SU-DHL-6 (cell line): ENCODE data around the gene R3HDM2.

ENCODE experiments used
- H2AFZ ChIP-seq: fragments of 200-600 bp; sonication (generic); 2 replicates; pipeline ENCODE4 v1.6.1; 2014; ENCODE audit warnings: low read depth, mild to moderate bottlenecking, moderate library complexity, mixed read lengths, antibody characterized with exemption, low read length; ENCODE audit not compliant: severe bottlenecking
- H3F3A ChIP-seq: fragments of 200-600 bp; shearing (Covaris generic); 2 replicates; pipeline ENCODE4 v1.6.0; 2016; ENCODE audit warnings: antibody characterized with exemption, mild to moderate bottlenecking; ENCODE audit not compliant: insufficient read depth
- H3K27ac ChIP-seq: fragments of 200-600 bp; sonication (generic); 2 replicates; pipeline ENCODE4 v1.5.1; 2016; ENCODE audit warnings: low read depth, mild to moderate bottlenecking, low read length, moderate library complexity, mixed read lengths
- H3K27me3 ChIP-seq: fragments of 200-600 bp; sonication (generic), shearing (Covaris generic); 2 replicates; pipeline ENCODE4 v1.6.0; 2014; ENCODE audit warnings: mild to moderate bottlenecking, low read length
- H3K36me3 ChIP-seq: fragments of 200-600 bp; sonication (generic); 2 replicates; pipeline ENCODE4 v1.6.1; 2014; ENCODE audit warnings: mild to moderate bottlenecking, low read length, mixed read lengths
- H3K4me2 ChIP-seq: fragments of 300-600, 200-600 bp; shearing (Covaris generic), sonication (generic); 2 replicates; pipeline ENCODE4 v1.6.0; 2014; ENCODE audit warnings: low read length, low read depth, mild to moderate bottlenecking; ENCODE audit not compliant: poor library complexity, severe bottlenecking
- H3K4me3 ChIP-seq: fragments of 200-600 bp; sonication (generic); 2 replicates; pipeline ENCODE4 v1.5.1; 2014; ENCODE audit warnings: antibody characterized with exemption, low read length, mild to moderate bottlenecking, mixed read lengths; ENCODE audit not compliant: insufficient read depth, poor library complexity, severe bottlenecking
- H3K79me2 ChIP-seq: fragments of 200-600 bp; sonication (generic); 2 replicates; pipeline ENCODE4 v1.6.1; 2014; ENCODE audit warnings: mild to moderate bottlenecking, low read length, moderate library complexity; ENCODE audit not compliant: insufficient read depth
- H3K9ac ChIP-seq: fragments of 200-600 bp; sonication (generic); 2 replicates; pipeline ENCODE4 v1.7.0; 2014; ENCODE audit warnings: mild to moderate bottlenecking, low read length
- H3K9me2 ChIP-seq: fragments of 200-600 bp; sonication (generic); replicated peaks from 2 replicates; pipeline ENCODE4 v1.6.1; 2014; ENCODE audit warnings: low read length; ENCODE audit not compliant: insufficient read depth
- H3K9me3 ChIP-seq: fragments of 200-600 bp; sonication (generic); 2 replicates; pipeline ENCODE4 v1.6.1; 2014; ENCODE audit warnings: low read length, mixed read lengths; ENCODE audit not compliant: insufficient read depth
- H4K20me1 ChIP-seq: fragments of 200-600 bp; sonication (generic); 2 replicates; pipeline ENCODE4 v1.6.1; 2014; ENCODE audit warnings: low read depth, mild to moderate bottlenecking, antibody characterized with exemption, low read length, moderate library complexity, mixed read lengths
- EZH2phosphoT487 ChIP-seq: fragments of 200-600 bp; sonication (generic), shearing (Covaris generic); conservative IDR thresholded peaks from 2 replicates; pipeline ENCODE4 v1.6.1; 2018; ENCODE audit warnings: mild to moderate bottlenecking, antibody characterized with exemption, low read length, moderate library complexity, mixed read lengths
- TF ChIP-seq, protein P1 (sequence below): fragments of 200-600 bp; sonication (generic); IDR thresholded peaks from one replicate; pipeline ENCODE4 v1.5.1; 2017; ENCODE audit warnings: antibody characterized with exemption, mild to moderate bottlenecking, low read length, moderate library complexity; ENCODE audit not compliant: insufficient read depth, poor library complexity, severe bottlenecking

The R3HDM2 gene

DNA sequence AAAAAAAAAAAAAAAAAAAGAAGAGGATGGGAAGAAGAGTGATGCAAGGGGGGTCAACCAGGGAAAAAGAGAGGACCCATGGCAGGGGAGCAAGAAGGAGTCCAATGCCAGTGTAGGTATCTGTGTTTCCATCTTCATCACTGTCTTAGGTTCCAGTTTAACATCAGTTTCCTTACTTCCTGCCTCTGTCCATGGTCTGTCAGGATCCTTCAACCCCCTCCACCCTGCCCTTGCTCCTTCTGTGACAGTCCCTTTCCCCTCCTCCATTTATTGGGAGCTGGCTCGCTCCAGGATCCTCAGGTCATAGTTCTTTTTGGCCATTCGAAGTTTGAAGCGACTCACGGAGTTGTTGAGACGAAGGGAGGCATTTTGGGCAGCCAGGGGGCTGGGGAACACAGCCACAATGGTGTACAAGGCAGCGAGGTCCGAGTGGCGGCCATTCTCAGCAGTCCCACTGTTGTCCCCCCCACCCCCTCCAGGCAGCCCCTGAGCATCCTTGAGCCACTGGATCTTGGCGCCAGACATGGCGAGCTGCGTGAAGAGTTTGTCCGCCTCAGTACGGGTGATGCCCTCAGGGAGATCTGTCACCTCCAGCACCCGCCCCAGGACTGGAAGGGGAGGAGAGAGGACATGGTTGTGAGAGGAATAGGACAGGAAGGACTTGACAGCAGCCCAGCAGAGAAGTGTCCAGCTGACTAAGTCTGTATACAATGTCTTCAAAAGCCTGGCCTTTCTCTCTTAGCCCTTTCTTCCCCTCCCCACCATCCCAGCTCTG lies 176.2 kb downstream of the R3HDM2 start:
- H3F3A ChIP-seq, result no peaks in the 10 kb centered on the region
- no peak overlapping the region for H3K9ac ChIP-seq
- H4K20me1 ChIP-seq, result no peaks in the 10 kb centered on the region
- no peaks in the 10 kb centered on the region for H3K9me2 ChIP-seq
- TF ChIP-seq EZH2phosphoT487, result no peak
- TF ChIP-seq, protein P1, sequence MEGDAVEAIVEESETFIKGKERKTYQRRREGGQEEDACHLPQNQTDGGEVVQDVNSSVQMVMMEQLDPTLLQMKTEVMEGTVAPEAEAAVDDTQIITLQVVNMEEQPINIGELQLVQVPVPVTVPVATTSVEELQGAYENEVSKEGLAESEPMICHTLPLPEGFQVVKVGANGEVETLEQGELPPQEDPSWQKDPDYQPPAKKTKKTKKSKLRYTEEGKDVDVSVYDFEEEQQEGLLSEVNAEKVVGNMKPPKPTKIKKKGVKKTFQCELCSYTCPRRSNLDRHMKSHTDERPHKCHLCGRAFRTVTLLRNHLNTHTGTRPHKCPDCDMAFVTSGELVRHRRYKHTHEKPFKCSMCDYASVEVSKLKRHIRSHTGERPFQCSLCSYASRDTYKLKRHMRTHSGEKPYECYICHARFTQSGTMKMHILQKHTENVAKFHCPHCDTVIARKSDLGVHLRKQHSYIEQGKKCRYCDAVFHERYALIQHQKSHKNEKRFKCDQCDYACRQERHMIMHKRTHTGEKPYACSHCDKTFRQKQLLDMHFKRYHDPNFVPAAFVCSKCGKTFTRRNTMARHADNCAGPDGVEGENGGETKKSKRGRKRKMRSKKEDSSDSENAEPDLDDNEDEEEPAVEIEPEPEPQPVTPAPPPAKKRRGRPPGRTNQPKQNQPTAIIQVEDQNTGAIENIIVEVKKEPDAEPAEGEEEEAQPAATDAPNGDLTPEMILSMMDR, result no peak
- no peak overlapping the region for H2AFZ ChIP-seq
- peaks cover 4% of the 10 kb centered on the region; the same call in 1 of the 2 replicates for H3K36me3 ChIP-seq
- H3K4me2 ChIP-seq, result no peak overlapping the region
- H3K27ac ChIP-seq, result no peak overlapping the region
- no peaks in the 10 kb centered on the region for H3K27me3 ChIP-seq
- no peaks in the 10 kb centered on the region for H3K79me2 ChIP-seq
- H3K9me3 ChIP-seq, result no peaks in the 10 kb centered on the region
- H3K4me3 ChIP-seq, result no peak overlapping the region

DNA sequence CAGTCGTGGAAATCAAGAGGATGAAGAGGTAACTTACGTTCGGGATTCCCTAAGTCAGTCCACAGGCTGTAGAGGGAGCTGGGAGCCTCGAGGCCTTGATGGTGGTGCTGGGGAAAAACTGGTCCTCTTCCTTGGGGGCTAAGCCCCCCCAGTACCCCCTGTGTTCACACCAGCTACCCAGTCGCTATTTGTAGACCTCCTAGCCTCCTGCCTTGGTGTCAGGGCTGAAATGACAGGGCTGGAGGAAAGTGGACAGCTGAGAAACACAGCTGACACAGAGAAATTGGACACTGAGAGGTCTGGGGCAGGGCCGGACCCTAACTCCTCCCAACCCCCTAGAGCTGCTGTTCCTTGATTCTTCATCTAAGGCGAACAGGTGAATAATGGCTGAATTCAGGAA lies 179.9 kb downstream of the R3HDM2 start, which contains the start of gene STAC3:
STAC3 (minus strand) TSS at position 232 of the 400 bp plus-strand sequence. CDS start 1,551 bp downstream, outside the sequence.
- Histone ChIP-seq H3K4me3 (no peak within 1 kb of the TSS), H3K27me3 (no peaks in the 10 kb centered on the region), H3K79me2 (no peaks in the 10 kb centered on the region), H3K4me2 (no peak within 1 kb of the TSS), H3K9me2 (no peaks in the 10 kb centered on the region), H3K27ac (no peak within 1 kb of the TSS), H3F3A (no peaks in the 10 kb centered on the region), H3K9ac (no peak within 1 kb of the TSS), H2AFZ (no peak within 1 kb of the TSS), H4K20me1 (no peaks in the 10 kb centered on the region), H3K36me3 (no peaks in the 10 kb centered on the region), H3K9me3 (no peaks in the 10 kb centered on the region)
- TF ChIP-seq, protein P1, result no peak
- TF ChIP-seq EZH2phosphoT487, result no peak

DNA sequence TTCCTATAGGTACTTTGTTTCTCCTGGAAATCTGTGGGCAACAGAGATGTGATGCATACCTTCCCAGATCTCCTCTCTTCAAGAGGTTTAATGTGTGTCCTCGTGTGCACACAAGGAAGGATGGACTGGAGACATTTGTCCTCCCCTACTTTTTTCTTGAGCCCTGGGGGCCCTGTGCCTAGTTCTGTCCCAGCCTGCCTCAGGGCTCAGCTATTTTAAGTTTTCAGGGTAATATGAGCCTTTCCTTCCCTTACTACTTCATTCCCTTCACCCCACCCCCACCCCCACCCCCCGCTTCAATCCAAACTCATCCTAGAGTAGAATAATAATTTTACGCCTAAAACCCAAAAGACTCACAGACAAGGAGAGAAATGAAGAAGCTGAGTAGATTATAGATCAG lies 180.3 kb downstream of the R3HDM2 start:
- Histone ChIP-seq H4K20me1 (no peaks in the 10 kb centered on the region), H3K36me3 (no peaks in the 10 kb centered on the region)

More for the DNA sequence above, 180.3 kb downstream of the R3HDM2 start:
- no peaks in the 10 kb centered on the region for H3K9me3 ChIP-seq
- TF ChIP-seq, protein P1, result no peak
- no peak for TF ChIP-seq EZH2phosphoT487
- H3K79me2 ChIP-seq, result no peaks in the 10 kb centered on the region
- H3K9me2 ChIP-seq, result no peaks in the 10 kb centered on the region
- no peak overlapping the region for H2AFZ ChIP-seq
- no peaks in the 10 kb centered on the region for H3K27me3 ChIP-seq
- H3K9ac ChIP-seq, result no peak overlapping the region
- H3K4me2 ChIP-seq, result no peak overlapping the region
- no peaks in the 10 kb centered on the region for H3F3A ChIP-seq
- H3K27ac ChIP-seq, result no peak overlapping the region
- no peak overlapping the region for H3K4me3 ChIP-seq
